Measurements from ENCODE around the gene NKX3-2. TPM values are rescaled to one million over a fixed set of nuclear protein-coding genes. Genes with fewer than 3 reads are reported as not detected.

NKX3-2 gene
- total RNA-seq, 1 experiment from 2014 or later = 1.4 TPM

DNA sequence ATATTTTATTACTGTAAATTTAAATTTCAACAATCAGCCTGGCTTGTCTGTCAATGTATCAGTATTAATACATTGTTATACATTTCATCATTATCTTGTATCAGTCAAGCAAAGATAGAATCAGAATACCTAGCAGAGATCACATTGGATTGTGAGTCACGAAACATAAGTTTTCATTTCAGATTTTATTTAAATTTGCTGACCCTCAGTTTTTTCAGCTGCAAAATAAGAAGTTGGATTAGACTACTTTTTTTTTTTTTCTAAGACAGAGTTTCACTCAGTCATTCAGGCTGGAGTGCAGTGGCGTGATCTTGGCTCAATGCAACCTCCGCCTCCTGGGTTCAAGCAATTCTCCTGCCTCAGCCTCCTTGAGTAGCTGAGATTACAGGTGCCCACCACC lies 33.4 kb upstream of the NKX3-2 start:
- H2AFZ ChIP-seq (ENCODE audit: low read depth, low read length, poor library complexity, severe bottlenecking) = no peak overlapping the region
- BruUV-seq (replicated peaks) = no TSS peak
- ATAC-seq (no peak), DNase-seq (ENCODE audit: low read depth, low spot score) (no peak)
- H3K27ac ChIP-seq (ENCODE audit: low read depth, low read length) = no peak overlapping the region
- ChIA-PET RAD21 (ENCODE audit: low non-redundant PET in 1 of 2, low total read pairs in 2 of 2, uncharacterized antibody in 2 of 2, unreplicated experiment in 2 of 2) (no interaction called here), POLR2A (no interaction called here), CTCF (no interaction called here)
- H3K9me3 ChIP-seq (ENCODE audit: control insufficient read depth in 1 of 2, insufficient read depth in 1 of 2, low read depth in 1 of 2, low read length in 2 of 2) = no peaks in the 10 kb centered on the region
- no peaks in the 10 kb centered on the region for H4K20me1 ChIP-seq (ENCODE audit: insufficient read depth)
- H3K9me2 ChIP-seq (ENCODE audit: insufficient read depth) = no peaks in the 10 kb centered on the region
- peaks cover 20 to 37% of the 10 kb centered on the region in 2 experiments; a peak in 3 of 4 replicates for H3K36me3 ChIP-seq (ENCODE audit: control insufficient read depth in 1 of 2, insufficient read depth in 2 of 2, low read length in 2 of 2)
- H3K4me1 ChIP-seq (ENCODE audit: control insufficient read depth in 1 of 2, insufficient read depth in 2 of 2, low read length in 2 of 2) = no peaks in the 10 kb centered on the region
- no peak overlapping the region for H3K9ac ChIP-seq (ENCODE audit: low read length)
- H3K27me3 ChIP-seq (ENCODE audit: insufficient read depth, low read length) = no peaks in the 10 kb centered on the region
- H3K4me3 ChIP-seq (replicated peaks in 1 of 2; ENCODE audit: low read depth in 1 of 2, low read length in 2 of 2) = no peak overlapping the region
- intact Hi-C loops (cut with micrococcal nuclease) = no loop called here
- no peaks in the 10 kb centered on the region for H3K79me2 ChIP-seq (ENCODE audit: insufficient read depth, low read length)
- TF ChIP-seq RAD21 (IDR thresholded peaks at IDR 0.05; ENCODE audit: low read depth) (no peak), SRF (IDR thresholded peaks at IDR 0.05; ENCODE audit: low read depth) (no peak), ELF1 (IDR thresholded peaks at IDR 0.05; ENCODE audit: borderline replicate concordance, low read depth) (no peak), ZNF274 (IDR thresholded peaks at IDR 0.05; ENCODE audit: low read depth, low read length) (no peak), REST (IDR thresholded peaks at IDR 0.05; ENCODE audit: low read depth) (no peak), CEBPB (IDR thresholded peaks at IDR 0.05; ENCODE audit: low read depth) (no peak)
- H3K4me2 ChIP-seq (ENCODE audit: low read length) = no peak overlapping the region

DNA sequence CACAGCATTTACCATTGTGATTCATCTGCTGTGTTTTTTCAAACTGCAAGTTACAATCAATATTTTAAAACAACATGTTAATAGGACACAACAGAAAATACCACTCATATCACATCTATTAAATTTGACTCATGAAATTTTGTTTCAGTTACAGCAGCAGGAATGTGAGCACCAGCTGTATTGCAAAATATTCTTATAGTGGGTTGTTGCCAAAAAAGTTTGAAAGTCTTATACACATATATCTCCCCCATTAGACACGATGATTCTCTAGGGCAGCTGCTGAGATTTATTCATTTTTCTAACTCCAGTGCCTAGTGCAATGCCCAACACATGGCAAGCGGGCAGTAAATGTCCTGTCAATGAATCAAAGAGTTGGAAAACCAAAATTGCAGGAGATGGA lies 26.6 kb upstream of the NKX3-2 start:
- no TSS peak for BruUV-seq (replicated peaks)
- no peak for TF ChIP-seq POLR2A (IDR thresholded peaks at IDR 0.05; ENCODE audit: borderline replicate concordance, extremely low read depth, insufficient read depth, insufficient read length)
- no peak for DNase-seq (ENCODE audit: low read depth, low spot score)
- Histone ChIP-seq H3K36me3 (ENCODE audit: control insufficient read depth in 1 of 2, insufficient read depth in 2 of 2, low read length in 2 of 2) (peaks cover 4 to 23% of the 10 kb centered on the region in 2 experiments; a peak in 2 of 4 replicates), H3K9me3 (ENCODE audit: control insufficient read depth in 1 of 2, insufficient read depth in 1 of 2, low read depth in 1 of 2, low read length in 2 of 2) (no peaks in the 10 kb centered on the region), H2AFZ (ENCODE audit: low read depth, low read length, poor library complexity, severe bottlenecking) (no peak overlapping the region), H3K9me2 (ENCODE audit: insufficient read depth) (no peaks in the 10 kb centered on the region), H3K27ac (ENCODE audit: low read depth, low read length) (no peak overlapping the region), H3K9ac (ENCODE audit: low read length) (no peak overlapping the region), H3K4me2 (ENCODE audit: low read length) (no peak overlapping the region), H3K27me3 (ENCODE audit: insufficient read depth, low read length) (no peaks in the 10 kb centered on the region), H4K20me1 (ENCODE audit: insufficient read depth) (no peaks in the 10 kb centered on the region), H3K4me1 (ENCODE audit: control insufficient read depth in 1 of 2, insufficient read depth in 2 of 2, low read length in 2 of 2) (no peaks in the 10 kb centered on the region), H3K79me2 (ENCODE audit: insufficient read depth, low read length) (no peaks in the 10 kb centered on the region), H3K4me3 (replicated peaks in 1 of 2; ENCODE audit: low read depth in 1 of 2, low read length in 2 of 2) (no peak overlapping the region)
- ChIA-PET RAD21 (ENCODE audit: low non-redundant PET in 1 of 2, low total read pairs in 2 of 2, uncharacterized antibody in 2 of 2, unreplicated experiment in 2 of 2) (no interaction called here), CTCF (no interaction called here), POLR2A (no interaction called here)
- no peak for ATAC-seq
- intact Hi-C loops (cut with micrococcal nuclease) = no loop called here
